ENCODE data around the gene SLC13A4.

Gene SLC13A4

DNA sequence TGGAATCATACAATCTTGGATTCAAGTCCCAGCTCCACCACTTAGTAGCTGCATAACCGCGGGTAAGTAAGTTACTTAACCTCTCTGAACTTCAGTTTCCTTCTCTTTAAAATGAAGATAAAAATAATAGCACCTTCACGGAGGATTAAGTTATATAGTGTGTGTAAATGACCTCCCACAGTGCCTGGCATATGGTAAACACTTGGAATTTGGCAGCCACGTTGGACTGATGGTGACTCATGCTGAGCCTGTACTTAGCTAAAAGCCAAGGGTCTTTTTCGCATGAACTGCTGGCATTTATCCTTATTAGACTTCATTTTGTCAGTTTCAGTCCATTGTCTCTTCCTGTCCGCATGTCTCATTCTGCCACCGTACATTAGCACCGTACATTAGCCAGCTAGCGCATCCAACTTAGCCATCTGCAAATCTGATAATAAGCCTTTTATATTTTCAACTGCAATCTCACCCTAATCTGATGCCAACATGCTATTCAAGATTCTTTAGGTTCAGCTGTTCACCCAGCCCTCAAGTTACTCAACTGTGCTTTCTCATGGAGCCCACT is 11.2 kb downstream of the SLC13A4 start:
- DNase-seq (ENCODE audit: low read depth in 1 of 2, low spot score in 1 of 2) = no peak
- Histone ChIP-seq H3K4me3 (replicated peaks; ENCODE audit: insufficient read depth, low read length) (no peak overlapping the region), H3K27ac (replicated peaks) (no peak overlapping the region), H3K27me3 (ENCODE audit: insufficient read depth, poor library complexity, severe bottlenecking) (no peaks in the 10 kb centered on the region)
- TF ChIP-seq SPI1 (IDR thresholded peaks at IDR 0.05; ENCODE audit: borderline replicate concordance, low read depth) (no peak), POLR2AphosphoS5 (IDR thresholded peaks at IDR 0.05; ENCODE audit: low read depth) (no peak), GABPA (IDR thresholded peaks at IDR 0.05; ENCODE audit: low read depth) (no peak)
- TF ChIP-seq, protein P1, sequence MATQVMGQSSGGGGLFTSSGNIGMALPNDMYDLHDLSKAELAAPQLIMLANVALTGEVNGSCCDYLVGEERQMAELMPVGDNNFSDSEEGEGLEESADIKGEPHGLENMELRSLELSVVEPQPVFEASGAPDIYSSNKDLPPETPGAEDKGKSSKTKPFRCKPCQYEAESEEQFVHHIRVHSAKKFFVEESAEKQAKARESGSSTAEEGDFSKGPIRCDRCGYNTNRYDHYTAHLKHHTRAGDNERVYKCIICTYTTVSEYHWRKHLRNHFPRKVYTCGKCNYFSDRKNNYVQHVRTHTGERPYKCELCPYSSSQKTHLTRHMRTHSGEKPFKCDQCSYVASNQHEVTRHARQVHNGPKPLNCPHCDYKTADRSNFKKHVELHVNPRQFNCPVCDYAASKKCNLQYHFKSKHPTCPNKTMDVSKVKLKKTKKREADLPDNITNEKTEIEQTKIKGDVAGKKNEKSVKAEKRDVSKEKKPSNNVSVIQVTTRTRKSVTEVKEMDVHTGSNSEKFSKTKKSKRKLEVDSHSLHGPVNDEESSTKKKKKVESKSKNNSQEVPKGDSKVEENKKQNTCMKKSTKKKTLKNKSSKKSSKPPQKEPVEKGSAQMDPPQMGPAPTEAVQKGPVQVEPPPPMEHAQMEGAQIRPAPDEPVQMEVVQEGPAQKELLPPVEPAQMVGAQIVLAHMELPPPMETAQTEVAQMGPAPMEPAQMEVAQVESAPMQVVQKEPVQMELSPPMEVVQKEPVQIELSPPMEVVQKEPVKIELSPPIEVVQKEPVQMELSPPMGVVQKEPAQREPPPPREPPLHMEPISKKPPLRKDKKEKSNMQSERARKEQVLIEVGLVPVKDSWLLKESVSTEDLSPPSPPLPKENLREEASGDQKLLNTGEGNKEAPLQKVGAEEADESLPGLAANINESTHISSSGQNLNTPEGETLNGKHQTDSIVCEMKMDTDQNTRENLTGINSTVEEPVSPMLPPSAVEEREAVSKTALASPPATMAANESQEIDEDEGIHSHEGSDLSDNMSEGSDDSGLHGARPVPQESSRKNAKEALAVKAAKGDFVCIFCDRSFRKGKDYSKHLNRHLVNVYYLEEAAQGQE (IDR thresholded peaks at IDR 0.05; ENCODE audit: insufficient replicate concordance, low read depth) = no peak
- TF ChIP-seq, protein P2, sequence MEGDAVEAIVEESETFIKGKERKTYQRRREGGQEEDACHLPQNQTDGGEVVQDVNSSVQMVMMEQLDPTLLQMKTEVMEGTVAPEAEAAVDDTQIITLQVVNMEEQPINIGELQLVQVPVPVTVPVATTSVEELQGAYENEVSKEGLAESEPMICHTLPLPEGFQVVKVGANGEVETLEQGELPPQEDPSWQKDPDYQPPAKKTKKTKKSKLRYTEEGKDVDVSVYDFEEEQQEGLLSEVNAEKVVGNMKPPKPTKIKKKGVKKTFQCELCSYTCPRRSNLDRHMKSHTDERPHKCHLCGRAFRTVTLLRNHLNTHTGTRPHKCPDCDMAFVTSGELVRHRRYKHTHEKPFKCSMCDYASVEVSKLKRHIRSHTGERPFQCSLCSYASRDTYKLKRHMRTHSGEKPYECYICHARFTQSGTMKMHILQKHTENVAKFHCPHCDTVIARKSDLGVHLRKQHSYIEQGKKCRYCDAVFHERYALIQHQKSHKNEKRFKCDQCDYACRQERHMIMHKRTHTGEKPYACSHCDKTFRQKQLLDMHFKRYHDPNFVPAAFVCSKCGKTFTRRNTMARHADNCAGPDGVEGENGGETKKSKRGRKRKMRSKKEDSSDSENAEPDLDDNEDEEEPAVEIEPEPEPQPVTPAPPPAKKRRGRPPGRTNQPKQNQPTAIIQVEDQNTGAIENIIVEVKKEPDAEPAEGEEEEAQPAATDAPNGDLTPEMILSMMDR (IDR thresholded peaks at IDR 0.05; ENCODE audit: insufficient read depth, low read length) = no peak

DNA sequence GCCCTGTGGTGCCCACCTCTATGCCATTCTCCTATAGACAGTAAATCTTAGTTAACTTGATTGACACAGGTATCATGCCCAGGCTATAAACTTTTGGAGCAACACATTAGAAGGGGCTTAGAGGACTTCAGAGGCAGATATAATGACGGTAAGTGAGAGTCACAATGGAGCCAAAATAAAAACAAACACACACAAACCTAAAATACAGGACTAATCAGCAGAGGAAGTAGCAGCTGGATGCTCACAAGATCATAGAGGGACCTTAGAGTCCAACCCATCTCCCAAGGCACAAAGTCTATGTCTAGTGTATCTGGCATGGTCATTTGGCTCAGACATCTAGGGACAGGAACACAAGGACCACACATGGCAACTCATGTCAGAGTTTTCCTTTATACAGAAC is 12.3 kb downstream of the SLC13A4 start:
- H3K27ac ChIP-seq (replicated peaks) = no peak overlapping the region
- TF ChIP-seq, protein P1 (IDR thresholded peaks at IDR 0.05; ENCODE audit: insufficient replicate concordance, low read depth) = no peak
- TF ChIP-seq, protein P2 (IDR thresholded peaks at IDR 0.05; ENCODE audit: insufficient read depth, low read length) = no peak
- TF ChIP-seq GABPA (IDR thresholded peaks at IDR 0.05; ENCODE audit: low read depth) (no peak), SPI1 (IDR thresholded peaks at IDR 0.05; ENCODE audit: borderline replicate concordance, low read depth) (no peak), POLR2AphosphoS5 (IDR thresholded peaks at IDR 0.05; ENCODE audit: low read depth) (no peak)
- DNase-seq (ENCODE audit: low read depth in 1 of 2, low spot score in 1 of 2) = no peak
- H3K4me3 ChIP-seq (replicated peaks; ENCODE audit: insufficient read depth, low read length) = no peak overlapping the region
- H3K27me3 ChIP-seq (ENCODE audit: insufficient read depth, poor library complexity, severe bottlenecking) = no peaks in the 10 kb centered on the region

DNA sequence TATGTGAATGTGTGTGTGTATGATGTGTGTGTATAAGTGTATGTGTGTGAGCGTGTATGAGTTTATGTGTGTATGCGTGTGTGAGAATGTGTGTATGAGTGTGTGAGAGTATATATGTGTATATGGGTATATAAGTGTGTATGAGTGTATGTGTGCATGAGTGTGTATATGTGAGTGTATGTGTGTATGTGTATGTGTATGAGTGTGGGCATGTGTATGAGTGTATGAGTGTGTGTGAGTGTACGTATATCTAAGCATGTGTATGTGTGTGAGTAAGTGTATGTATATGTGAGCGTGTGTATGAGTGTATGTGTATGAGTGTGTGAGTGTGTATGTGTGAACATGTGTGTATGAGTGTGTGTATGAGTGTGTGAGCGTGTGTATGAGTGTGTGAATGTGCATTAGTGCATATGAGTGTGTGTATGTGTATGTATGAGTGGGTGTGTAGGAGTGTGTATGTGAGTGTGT is 12.9 kb downstream of the SLC13A4 start:
- TF ChIP-seq POLR2AphosphoS5 (IDR thresholded peaks at IDR 0.05; ENCODE audit: low read depth) (no peak), SPI1 (IDR thresholded peaks at IDR 0.05; ENCODE audit: borderline replicate concordance, low read depth) (no peak), GABPA (IDR thresholded peaks at IDR 0.05; ENCODE audit: low read depth) (no peak)
- TF ChIP-seq, protein P2 (IDR thresholded peaks at IDR 0.05; ENCODE audit: insufficient read depth, low read length) = no peak
- TF ChIP-seq, protein P1 (IDR thresholded peaks at IDR 0.05; ENCODE audit: insufficient replicate concordance, low read depth) = no peak
- no peak overlapping the region for H3K4me3 ChIP-seq (replicated peaks; ENCODE audit: insufficient read depth, low read length)
- H3K27ac ChIP-seq (replicated peaks) = no peak overlapping the region
- DNase-seq (ENCODE audit: low read depth in 1 of 2, low spot score in 1 of 2) = no peak
- H3K27me3 ChIP-seq (ENCODE audit: insufficient read depth, poor library complexity, severe bottlenecking) = no peaks in the 10 kb centered on the region

Measured in HL-60 (cell line).